CD4-positive, alpha-beta memory T cell (primary cell): ENCODE measurements around the gene COX10. TPM values are rescaled to one million over a fixed set of nuclear protein-coding genes. Genes with fewer than 3 reads are reported as not detected.

Source experiments
- CTCF ChIA-PET: fragments of 350-600 bp; sonication (Branson Sonifier 250); formaldehyde crosslinking; loops from one replicate; lab custom pipeline; 2021; ENCODE audit warnings: inconsistent platforms; ENCODE audit not compliant: partially characterized antibody; lab: Charles Lee
- POLR2A ChIA-PET: fragments of 350-600 bp; sonication (Branson Sonifier 250); formaldehyde crosslinking; loops from one replicate; lab custom pipeline; 2021; ENCODE audit not compliant: partially characterized antibody; lab: Charles Lee
- DNase-seq, 5 donors: peaks; one replicate each; pipeline versions ENCODE4 v3.0.0 to v3.0.0-alpha.2; 2020 to 2022; ENCODE audit warnings: mixed read lengths in 1 of 5
- H3K27ac ChIP-seq: one replicate; pipeline ENCODE4 v1.7.0; 2013; ENCODE audit warnings: low read depth, low read length
- H3K27me3 ChIP-seq: 2 replicates; pipeline ENCODE4 v1.7.0; 2013; ENCODE audit warnings: mild to moderate bottlenecking, low read length, moderate library complexity; ENCODE audit not compliant: insufficient read depth
- H3K36me3 ChIP-seq: 2 replicates; pipeline ENCODE4 v1.7.0; 2013; ENCODE audit warnings: mild to moderate bottlenecking, low read length, moderate library complexity; ENCODE audit not compliant: insufficient read depth
- H3K4me1 ChIP-seq: 2 replicates; pipeline ENCODE4 v1.7.0; 2013; ENCODE audit warnings: mild to moderate bottlenecking, low read length, moderate library complexity; ENCODE audit not compliant: insufficient read depth
- H3K4me3 ChIP-seq, 2 donors: one replicate each; pipeline ENCODE4 v1.7.0; 2013; ENCODE audit warnings: low read length in 2 of 2, mild to moderate bottlenecking in 1 of 2
- H3K9me3 ChIP-seq, 2 donors: one replicate each; pipeline ENCODE4 v1.7.0; 2013; ENCODE audit warnings: low read length in 2 of 2, control low read depth in 1 of 2; ENCODE audit not compliant: control insufficient read depth in 1 of 2
- H3K27ac Mint-ChIP-seq, 7 donors: one replicate each; pipeline ENCODE4 v1.8.0; 2020 to 2021; ENCODE audit warnings: mixed read lengths in 7 of 7, mild to moderate bottlenecking in 6 of 7, inconsistent platforms in 3 of 7, moderate library complexity in 3 of 7
- H3K27me3 Mint-ChIP-seq, 2 donors: one replicate each; pipeline ENCODE4 v1.8.0; 2020 to 2021; ENCODE audit warnings: mixed read lengths in 2 of 2
- H3K36me3 Mint-ChIP-seq, 2 donors: one replicate each; pipeline ENCODE4 v1.8.0; 2020 to 2021; ENCODE audit warnings: mixed read lengths in 2 of 2, inconsistent platforms in 1 of 2, mild to moderate bottlenecking in 1 of 2
- H3K4me1 Mint-ChIP-seq, 4 donors: one replicate each; pipeline ENCODE4 v1.8.0; 2020 to 2021; ENCODE audit warnings: mixed read lengths in 4 of 4, mild to moderate bottlenecking in 1 of 4
- H3K4me3 Mint-ChIP-seq, 8 donors: one replicate each; pipeline ENCODE4 v1.8.0; 2020 to 2021; ENCODE audit warnings: mixed read lengths in 8 of 8, mild to moderate bottlenecking in 7 of 8, moderate library complexity in 6 of 8, inconsistent platforms in 3 of 8
- H3K9me3 Mint-ChIP-seq, 8 donors: one replicate each; pipeline ENCODE4 v1.8.0; 2020 to 2021; ENCODE audit warnings: mixed read lengths in 8 of 8, mild to moderate bottlenecking in 5 of 8, inconsistent platforms in 3 of 8, moderate library complexity in 1 of 8
- intact Hi-C: fragments of 100-400 bp; cut with micrococcal nuclease; formaldehyde crosslinking; loops from one replicate; pipeline ENCODE4 v1.15.1; 2023
- polyA plus RNA-seq, 2 donors: library from polyadenylated mRNA; unstranded; fragments of 300-500 nt; fragmentation: Illumina TruSeq; gene quantifications; one replicate each; pipeline ENCODE4 v1.2.3, GENCODE V29; 2021
- total RNA-seq, 2 experiments: library from RNA; stranded (reverse); gene quantifications; one replicate each; pipeline ENCODE4 v1.2.3, GENCODE V29; 2021

COX10 gene
- total and polyA plus RNA-seq, 4 experiments from 2014 or later = 16.9 to 34.8 (median 20.4) TPM

GRCh38 chr17:14207791-14208190 lies 138.5 kb downstream of the COX10 start:
- peaks cover 47 to 79% (median 62%) of the 10 kb centered on the region in 4 donors for H3K4me1 Mint-ChIP-seq
- POLR2A ChIA-PET = interaction anchor here (1.5 to 5.7 kb wide), 2 partner anchors 94 to 139 kb away, joined by 3 to 57 read pairs; partner anchors contain the start of gene HS3ST3B1
- intact Hi-C loops = loop anchor here (10.0 kb wide), 2 partner anchors 383 to 1193 kb away; partner anchors contain the start of gene ELAC2
- H3K27me3 ChIP-seq = no peaks in the 10 kb centered on the region
- peaks cover 0 to 2% (median 0%) of the 10 kb centered on the region in 8 donors for H3K9me3 Mint-ChIP-seq
- no peak overlapping the region for H3K4me3 ChIP-seq
- H3K36me3 ChIP-seq = no peaks in the 10 kb centered on the region
- peak overlapping the region in 1 of 8 donors; percentile 52 for H3K4me3 Mint-ChIP-seq
- peaks cover 53% of the 10 kb centered on the region for H3K4me1 ChIP-seq
- H3K9me3 ChIP-seq = no peaks in the 10 kb centered on the region
- CTCF ChIA-PET = interaction anchor here (4.1 kb wide), 1 partner anchor 10 kb away, joined by 17 read pairs; no protein-coding TSS in a partner anchor
- H3K27ac ChIP-seq = no peak overlapping the region
- H3K27me3 Mint-ChIP-seq = no peaks in the 10 kb centered on the region
- no peak for DNase-seq
- H3K36me3 Mint-ChIP-seq = peaks cover 14 to 37% of the 10 kb centered on the region in 2 donors
- peak overlapping the region; percentile 17 to 99 (median 83) for H3K27ac Mint-ChIP-seq

- peak overlapping the region in 4 of 7 donors; percentile 57 to 81 (median 68) for H3K27ac Mint-ChIP-seq
- DNase-seq = no peak
- no peak overlapping the region for H3K4me3 ChIP-seq
- peaks cover 14 to 45% of the 10 kb centered on the region in 2 donors for H3K36me3 Mint-ChIP-seq
- intact Hi-C loops = loop anchor here (10.0 kb wide), 2 partner anchors 384 to 1194 kb away; partner anchors contain the start of gene ELAC2
- H3K4me1 Mint-ChIP-seq = peaks cover 35 to 65% (median 50%) of the 10 kb centered on the region in 4 donors
- H3K9me3 ChIP-seq = no peaks in the 10 kb centered on the region
- peaks cover 39% of the 10 kb centered on the region for H3K4me1 ChIP-seq
- ChIA-PET CTCF (interaction anchor here (1.1 kb wide), 1 partner anchor 143 kb away, joined by 3 read pairs; no protein-coding TSS in a partner anchor), POLR2A (interaction anchor here (1.0 to 5.7 kb wide), 2 partner anchors 10 to 92 kb away, joined by 3 to 57 read pairs; partner anchors contain the start of gene HS3ST3B1)
- H3K27me3 ChIP-seq = no peaks in the 10 kb centered on the region
- no peak overlapping the region for H3K27ac ChIP-seq
- no peak overlapping the region for H3K4me3 Mint-ChIP-seq
- H3K27me3 Mint-ChIP-seq = no peaks in the 10 kb centered on the region
- H3K36me3 ChIP-seq = no peaks in the 10 kb centered on the region
- peaks cover 0 to 2% (median 0%) of the 10 kb centered on the region in 8 donors for H3K9me3 Mint-ChIP-seq
Observed at GRCh38 chr17:14209215-14209614, 139.9 kb downstream of the COX10 start.

GRCh38 chr17:14211246-14211645 lies 141.9 kb downstream of the COX10 start:
- Mint-ChIP-seq H3K27ac (peak overlapping the region in 3 of 7 donors; percentile 55 to 77 (median 59)), H3K4me3 (no peak overlapping the region), H3K36me3 (peaks cover 14 to 42% of the 10 kb centered on the region in 2 donors), H3K9me3 (no peaks in the 10 kb centered on the region), H3K4me1 (peaks cover 18 to 45% (median 31%) of the 10 kb centered on the region in 4 donors), H3K27me3 (no peaks in the 10 kb centered on the region)
- Histone ChIP-seq H3K4me3 (no peak overlapping the region), H3K9me3 (no peaks in the 10 kb centered on the region), H3K27ac (no peak overlapping the region), H3K4me1 (peaks cover 19% of the 10 kb centered on the region), H3K36me3 (no peaks in the 10 kb centered on the region), H3K27me3 (no peaks in the 10 kb centered on the region)
- intact Hi-C loops = no loop called here
- ChIA-PET CTCF (interaction anchor here (1.1 to 1.6 kb wide), 4 partner anchors 8 to 715 kb away, joined by 3 to 5 read pairs (median 4); partner anchors contain the start of gene HS3ST3B1), POLR2A (no interaction called here)
- no peak for DNase-seq

- Histone ChIP-seq H3K9me3 (no peaks in the 10 kb centered on the region), H3K4me1 (peaks cover 13% of the 10 kb centered on the region), H3K27me3 (no peaks in the 10 kb centered on the region), H3K27ac (no peak overlapping the region), H3K36me3 (no peaks in the 10 kb centered on the region), H3K4me3 (no peak overlapping the region)
- DNase-seq = no peak
- intact Hi-C loops = no loop called here
- H3K27ac Mint-ChIP-seq = peak overlapping the region in 3 of 7 donors; percentile 55 to 77 (median 59)
- ChIA-PET POLR2A (no interaction called here), CTCF (interaction anchor here (1.1 to 1.6 kb wide), 4 partner anchors 8 to 715 kb away, joined by 3 to 5 read pairs (median 4); partner anchors contain the start of gene HS3ST3B1)
- peaks cover 14 to 42% of the 10 kb centered on the region in 2 donors for H3K36me3 Mint-ChIP-seq
- H3K4me3 Mint-ChIP-seq = no peak overlapping the region
- H3K4me1 Mint-ChIP-seq = peaks cover 15 to 39% (median 28%) of the 10 kb centered on the region in 4 donors
- no peaks in the 10 kb centered on the region for H3K9me3 Mint-ChIP-seq
- H3K27me3 Mint-ChIP-seq = no peaks in the 10 kb centered on the region
Observed at GRCh38 chr17:14211801-14212200, 142.5 kb downstream of the COX10 start.

- no peak overlapping the region for H3K4me3 ChIP-seq
- peaks cover 9% of the 10 kb centered on the region for H3K4me1 ChIP-seq
- H3K9me3 Mint-ChIP-seq = no peaks in the 10 kb centered on the region
- H3K27ac ChIP-seq = no peak overlapping the region
- peaks cover 13 to 40% of the 10 kb centered on the region in 2 donors for H3K36me3 Mint-ChIP-seq
- no peak for DNase-seq
- no peaks in the 10 kb centered on the region for H3K27me3 Mint-ChIP-seq
- H3K4me1 Mint-ChIP-seq = peaks cover 13 to 33% (median 26%) of the 10 kb centered on the region in 4 donors
- ChIA-PET CTCF (interaction anchor here (1.1 to 1.6 kb wide), 4 partner anchors 9 to 714 kb away, joined by 3 to 5 read pairs (median 4); partner anchors contain the start of gene HS3ST3B1), POLR2A (no interaction called here)
- no peaks in the 10 kb centered on the region for H3K36me3 ChIP-seq
- no peak overlapping the region for H3K27ac Mint-ChIP-seq
- no peaks in the 10 kb centered on the region for H3K9me3 ChIP-seq
- H3K4me3 Mint-ChIP-seq = no peak overlapping the region
- intact Hi-C loops = no loop called here
- no peaks in the 10 kb centered on the region for H3K27me3 ChIP-seq
Observed at GRCh38 chr17:14212401-14212800, 143.1 kb downstream of the COX10 start.

- Histone ChIP-seq H3K27me3 (no peaks in the 10 kb centered on the region), H3K27ac (no peak overlapping the region), H3K4me1 (peaks cover 5% of the 10 kb centered on the region), H3K9me3 (no peaks in the 10 kb centered on the region), H3K4me3 (no peak overlapping the region), H3K36me3 (no peaks in the 10 kb centered on the region)
- ChIA-PET POLR2A (interaction anchor here (1.3 kb wide), 1 partner anchor 86 kb away, joined by 3 read pairs; the partner anchor contains the start of gene HS3ST3B1), CTCF (interaction anchor here (0.7 to 2.0 kb wide), 3 partner anchors 8 to 17 kb away, joined by 3 to 7 read pairs (median 5); no protein-coding TSS in a partner anchor)
- H3K27ac Mint-ChIP-seq = no peak overlapping the region
- peaks cover 6 to 34% of the 10 kb centered on the region in 2 donors for H3K36me3 Mint-ChIP-seq
- no peaks in the 10 kb centered on the region for H3K9me3 Mint-ChIP-seq
- no peaks in the 10 kb centered on the region for H3K27me3 Mint-ChIP-seq
- H3K4me1 Mint-ChIP-seq = peaks cover 9 to 21% (median 18%) of the 10 kb centered on the region in 4 donors
- intact Hi-C loops = no loop called here
- no peak for DNase-seq
- no peak overlapping the region for H3K4me3 Mint-ChIP-seq
Observed at GRCh38 chr17:14214271-14214670, 145.0 kb downstream of the COX10 start.

- H3K27ac Mint-ChIP-seq = peak overlapping the region in 1 of 7 donors; percentile 6
- H3K27ac ChIP-seq = no peak overlapping the region
- POLR2A ChIA-PET = no interaction called here
Observed at GRCh38 chr17:14222611-14223010, 153.3 kb downstream of the COX10 start.

More at GRCh38 chr17:14222611-14223010, 153.3 kb downstream of the COX10 start:
- CTCF ChIA-PET = no interaction called here
- Mint-ChIP-seq H3K27me3 (no peaks in the 10 kb centered on the region), H3K4me3 (no peak overlapping the region), H3K9me3 (no peaks in the 10 kb centered on the region), H3K4me1 (peaks cover 0 to 5% (median 3%) of the 10 kb centered on the region in 4 donors), H3K36me3 (peaks cover 0 to 2% of the 10 kb centered on the region in 2 donors)
- Histone ChIP-seq H3K4me3 (no peak overlapping the region), H3K9me3 (no peaks in the 10 kb centered on the region), H3K36me3 (no peaks in the 10 kb centered on the region), H3K27me3 (no peaks in the 10 kb centered on the region), H3K4me1 (no peaks in the 10 kb centered on the region)
- DNase-seq = no peak
- intact Hi-C loops = no loop called here
